Neural crest cell (in vitro differentiated cells): ENCODE data around the gene CCDC85C. TPM values are rescaled to one million over a fixed set of nuclear protein-coding genes. Genes with fewer than 3 reads are reported as not detected.

Source experiments
- DNase-seq: peaks from one replicate; pipeline ENCODE4 v3.0.0; 2021; ENCODE audit warnings: low read depth, mixed read lengths, low spot score
- H3K27ac Mint-ChIP-seq: one replicate; pipeline ENCODE4 v1.8.0; 2021; ENCODE audit warnings: mild to moderate bottlenecking, mixed read lengths; ENCODE audit not compliant: unreplicated experiment
- H3K27me3 Mint-ChIP-seq: 2 replicates; pipeline ENCODE4 v1.8.0; 2021; ENCODE audit warnings: low read depth, mild to moderate bottlenecking, mixed read lengths
- H3K36me3 Mint-ChIP-seq: 2 replicates; pipeline ENCODE4 v1.8.0; 2021; ENCODE audit warnings: low read depth, mild to moderate bottlenecking, mixed read lengths
- H3K4me1 Mint-ChIP-seq: 2 replicates; pipeline ENCODE4 v1.8.0; 2021; ENCODE audit warnings: mixed read lengths
- H3K4me3 Mint-ChIP-seq: one replicate; pipeline ENCODE4 v1.8.0; 2021; ENCODE audit warnings: mild to moderate bottlenecking, mixed read lengths
- H3K9me3 Mint-ChIP-seq: 2 replicates; pipeline ENCODE4 v1.8.0; 2021; ENCODE audit warnings: mixed read lengths
- total RNA-seq: library from RNA; stranded (reverse); gene quantifications from 2 replicates; pipeline ENCODE4 v1.2.1, GENCODE V29; 2021
- TF ChIP-seq, protein P1 (sequence below): fragments of 200-600 bp; sonication (generic); conservative IDR thresholded peaks from 2 replicates; pipeline ENCODE4 v1.5.0; 2021; ENCODE audit warnings: antibody characterized with exemption, mild to moderate bottlenecking

Gene CCDC85C
- total RNA-seq, 1 donor from 2014 or later, result 31.4 TPM

DNA sequence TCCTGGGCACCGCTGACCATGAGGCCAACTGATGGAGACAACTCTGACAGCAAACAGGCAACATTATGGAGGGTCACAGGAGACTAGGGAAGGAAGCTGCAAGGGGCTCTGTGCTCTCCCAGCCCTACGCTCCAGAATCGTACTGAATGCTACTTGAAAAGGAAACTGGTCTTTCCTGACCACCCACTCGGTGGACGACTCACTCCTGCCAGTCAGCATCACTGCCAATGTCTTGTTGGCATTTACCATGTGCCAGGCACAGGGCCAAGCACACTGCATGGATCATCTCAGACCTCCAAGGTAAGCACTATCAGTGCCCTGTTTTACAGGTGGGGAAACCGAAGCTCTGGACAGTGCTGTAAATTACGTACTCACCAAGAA lies 38.0 kb downstream of the CCDC85C start:
- Mint-ChIP-seq H3K27ac (no peak overlapping the region), H3K4me3 (no peak overlapping the region), H3K36me3 (no peaks in the 10 kb centered on the region), H3K4me1 (peaks cover 45% of the 10 kb centered on the region), H3K27me3 (peaks cover 2% of the 10 kb centered on the region), H3K9me3 (no peaks in the 10 kb centered on the region)
- TF ChIP-seq, protein P1, sequence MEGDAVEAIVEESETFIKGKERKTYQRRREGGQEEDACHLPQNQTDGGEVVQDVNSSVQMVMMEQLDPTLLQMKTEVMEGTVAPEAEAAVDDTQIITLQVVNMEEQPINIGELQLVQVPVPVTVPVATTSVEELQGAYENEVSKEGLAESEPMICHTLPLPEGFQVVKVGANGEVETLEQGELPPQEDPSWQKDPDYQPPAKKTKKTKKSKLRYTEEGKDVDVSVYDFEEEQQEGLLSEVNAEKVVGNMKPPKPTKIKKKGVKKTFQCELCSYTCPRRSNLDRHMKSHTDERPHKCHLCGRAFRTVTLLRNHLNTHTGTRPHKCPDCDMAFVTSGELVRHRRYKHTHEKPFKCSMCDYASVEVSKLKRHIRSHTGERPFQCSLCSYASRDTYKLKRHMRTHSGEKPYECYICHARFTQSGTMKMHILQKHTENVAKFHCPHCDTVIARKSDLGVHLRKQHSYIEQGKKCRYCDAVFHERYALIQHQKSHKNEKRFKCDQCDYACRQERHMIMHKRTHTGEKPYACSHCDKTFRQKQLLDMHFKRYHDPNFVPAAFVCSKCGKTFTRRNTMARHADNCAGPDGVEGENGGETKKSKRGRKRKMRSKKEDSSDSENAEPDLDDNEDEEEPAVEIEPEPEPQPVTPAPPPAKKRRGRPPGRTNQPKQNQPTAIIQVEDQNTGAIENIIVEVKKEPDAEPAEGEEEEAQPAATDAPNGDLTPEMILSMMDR, result no peak
- no peak for DNase-seq

DNA sequence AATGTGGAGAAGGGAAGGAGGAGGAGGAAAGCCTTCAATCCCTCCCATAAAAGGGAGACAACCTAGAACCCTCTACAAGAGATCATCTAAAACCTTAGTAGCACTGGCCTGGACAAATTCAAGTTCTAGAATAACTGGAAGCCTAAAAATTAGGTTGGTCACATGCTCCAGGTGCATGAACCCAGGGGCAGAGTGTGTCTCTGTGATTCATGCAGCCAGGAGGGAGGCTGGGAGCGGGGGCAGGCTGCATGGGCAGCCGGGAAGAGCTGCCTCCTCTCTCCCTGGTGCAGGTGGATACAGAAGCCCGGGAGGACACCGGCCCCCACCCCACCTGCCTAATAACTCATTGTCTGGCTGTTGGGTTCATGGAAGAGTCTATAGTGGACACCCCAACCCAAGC lies 38.6 kb downstream of the CCDC85C start:
- Mint-ChIP-seq H3K27ac (no peak overlapping the region), H3K4me1 (peaks cover 44% of the 10 kb centered on the region), H3K4me3 (no peak overlapping the region), H3K36me3 (no peaks in the 10 kb centered on the region), H3K27me3 (peaks cover 2% of the 10 kb centered on the region), H3K9me3 (no peaks in the 10 kb centered on the region)
- TF ChIP-seq, protein P1, result no peak
- no peak for DNase-seq

DNA sequence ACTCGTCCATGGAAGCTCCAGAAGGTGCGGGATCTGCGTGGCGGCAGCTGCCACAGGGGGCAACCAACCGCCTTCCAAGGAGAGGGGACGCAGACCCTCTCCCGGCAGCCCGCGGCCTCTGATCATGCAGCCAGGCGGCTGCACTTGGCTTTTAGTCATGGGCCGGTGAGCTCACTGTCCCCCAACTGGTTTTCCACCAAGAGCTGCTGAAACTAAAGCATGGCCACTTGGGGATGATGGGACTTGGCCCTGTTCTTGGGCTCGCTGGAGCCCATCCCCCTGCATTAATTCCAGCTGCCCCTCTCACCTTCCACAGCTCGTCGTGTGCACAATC lies 39.1 kb downstream of the CCDC85C start:
- Mint-ChIP-seq H3K9me3 (no peaks in the 10 kb centered on the region), H3K4me3 (no peak overlapping the region), H3K27me3 (peaks cover 2% of the 10 kb centered on the region), H3K36me3 (no peaks in the 10 kb centered on the region), H3K4me1 (peaks cover 44% of the 10 kb centered on the region), H3K27ac (peak overlapping the region; percentile 12)
- TF ChIP-seq, protein P1, result no peak
- DNase-seq, result no peak

DNA sequence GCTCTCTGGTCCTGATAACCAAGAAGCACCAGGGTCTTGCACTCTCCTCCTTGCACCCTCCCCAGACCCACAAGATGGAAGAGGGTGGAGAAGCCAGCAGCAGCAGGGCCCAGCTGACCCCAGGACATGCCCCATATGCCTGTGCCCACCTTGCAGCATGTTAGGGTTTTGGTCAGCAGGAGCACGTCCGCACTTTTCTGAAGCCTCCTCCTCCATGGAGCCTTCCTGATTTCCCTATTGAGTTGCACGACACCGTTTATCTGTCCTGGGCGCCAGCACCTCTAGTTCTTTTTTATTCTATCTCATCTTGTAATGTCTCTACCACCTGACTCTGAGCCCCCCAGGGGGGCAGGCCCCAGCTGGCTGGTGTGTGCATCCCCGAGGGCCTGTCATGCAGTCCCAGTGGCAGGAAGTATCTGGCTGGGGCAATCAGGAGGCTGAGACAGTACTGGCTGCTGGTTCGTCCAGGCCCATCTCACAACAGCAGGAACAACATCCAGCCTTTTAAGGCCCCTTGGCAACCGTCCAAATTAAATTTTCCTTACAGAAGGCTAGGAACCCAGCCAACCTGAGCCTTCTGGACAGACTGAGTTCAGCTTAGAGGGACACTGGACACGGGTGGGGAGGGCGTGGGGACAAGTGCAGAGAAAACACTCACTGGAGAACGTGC lies 39.6 kb downstream of the CCDC85C start:
- Mint-ChIP-seq H3K27me3 (peaks cover 2% of the 10 kb centered on the region), H3K27ac (peak overlapping the region; percentile 12), H3K36me3 (no peaks in the 10 kb centered on the region), H3K4me3 (no peak overlapping the region), H3K4me1 (peaks cover 43% of the 10 kb centered on the region), H3K9me3 (no peaks in the 10 kb centered on the region)
- TF ChIP-seq, protein P1, result no peak
- no peak for DNase-seq

DNA sequence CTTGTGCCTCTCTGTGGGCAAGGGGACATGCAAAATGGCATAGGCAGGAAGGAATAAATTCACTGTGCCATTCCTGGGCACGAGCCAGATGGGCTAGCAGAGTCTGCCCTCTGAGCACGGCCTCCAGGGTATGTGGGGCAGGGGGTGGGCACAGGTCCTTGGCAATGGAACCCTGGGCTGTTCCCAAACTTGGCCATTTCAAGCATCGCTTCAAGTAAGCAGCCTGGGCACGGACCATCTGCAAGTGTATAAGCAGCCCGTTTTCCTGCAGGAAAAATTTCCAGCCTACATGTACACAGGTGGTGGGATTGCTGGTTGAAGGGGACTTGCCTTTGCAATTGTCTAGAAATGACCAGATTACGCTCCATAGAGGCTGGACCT lies 40.3 kb downstream of the CCDC85C start:
- H3K4me1 Mint-ChIP-seq, result peaks cover 43% of the 10 kb centered on the region
- peak overlapping the region; percentile 98 for H3K27ac Mint-ChIP-seq
- H3K9me3 Mint-ChIP-seq, result no peaks in the 10 kb centered on the region
- no peaks in the 10 kb centered on the region for H3K36me3 Mint-ChIP-seq
- TF ChIP-seq, protein P1, result no peak
- peak overlapping the region; percentile 75 for H3K4me3 Mint-ChIP-seq
- peaks cover 2% of the 10 kb centered on the region for H3K27me3 Mint-ChIP-seq
- no peak for DNase-seq
